Fibroblast of lung (primary cell): ENCODE measurements around the gene SYPL1.

ENCODE experiments used
- CTCF ChIP-seq, 2 donors: IDR thresholded peaks in 1 of 2; conservative IDR thresholded peaks in 1 of 2; 1 replicate in 1 of 2; 2 replicates in 1 of 2; pipeline ENCODE4 v1.5.1; 2011 to 2012; ENCODE audit warnings: low read length in 2 of 2, control low read depth in 1 of 2, inconsistent platforms in 1 of 2, low read depth in 1 of 2, mild to moderate bottlenecking in 1 of 2
- EZH2 ChIP-seq: IDR thresholded peaks from 2 replicates; pipeline ENCODE4 v1.5.1; 2012; ENCODE audit warnings: low read length, control low read depth, mild to moderate bottlenecking; ENCODE audit errors: missing control alignments

- TF ChIP-seq EZH2 = no peak
- no peak for TF ChIP-seq CTCF (conservative IDR thresholded peaks at IDR 0.05 in 1 of 2, IDR thresholded peaks at IDR 0.05 in 1 of 2; ENCODE audit: low read depth in 1 of 2, low read length in 2 of 2)
Measured at GRCh38 chr7:106104721-106105260, 7.3 kb downstream of the SYPL1 start.
